ENCODE data around the gene TBX15.
"Not testable (repeated sequence)": the region's sequence is repeated elsewhere in the genome, so short reads cannot be mapped to it uniquely, and the experiment has no call there.

TBX15 gene

DNA sequence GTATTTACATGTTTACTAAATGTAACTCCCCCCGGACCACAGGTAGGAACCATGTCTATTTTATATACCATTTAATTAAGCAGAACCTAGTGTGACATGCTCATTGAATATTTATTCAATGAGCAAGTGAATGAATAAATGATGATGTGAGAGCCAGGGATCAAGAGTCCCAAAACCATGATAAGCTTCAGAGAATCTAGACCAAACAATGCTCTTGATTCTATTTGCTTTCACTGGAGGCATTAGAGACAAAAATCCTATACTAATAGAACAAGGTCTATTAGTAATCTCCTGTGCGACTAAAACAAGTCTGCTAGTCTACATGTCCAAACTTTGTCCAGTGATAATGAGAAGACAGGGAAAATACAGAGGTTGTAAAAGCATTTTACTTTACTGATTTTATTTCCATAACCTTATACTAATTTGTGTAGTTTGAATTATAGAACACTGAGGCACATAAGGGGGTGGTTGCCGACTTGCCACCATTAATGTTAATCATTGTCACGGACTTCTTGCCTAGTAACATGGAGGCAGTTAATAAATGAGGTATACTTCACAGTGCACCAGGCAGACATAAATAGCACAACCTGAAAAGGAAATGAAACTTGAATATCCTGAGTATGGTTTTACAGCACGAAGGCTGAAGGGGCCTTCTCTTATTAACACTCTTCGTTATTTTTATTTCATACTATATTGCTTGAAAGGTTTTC is 69.8 kb downstream of the TBX15 start:
- H3K9me3 ChIP-seq, result no peaks in the 10 kb centered on the region
- H3K36me3 ChIP-seq, result no peaks in the 10 kb centered on the region
- TF ChIP-seq, protein P1, sequence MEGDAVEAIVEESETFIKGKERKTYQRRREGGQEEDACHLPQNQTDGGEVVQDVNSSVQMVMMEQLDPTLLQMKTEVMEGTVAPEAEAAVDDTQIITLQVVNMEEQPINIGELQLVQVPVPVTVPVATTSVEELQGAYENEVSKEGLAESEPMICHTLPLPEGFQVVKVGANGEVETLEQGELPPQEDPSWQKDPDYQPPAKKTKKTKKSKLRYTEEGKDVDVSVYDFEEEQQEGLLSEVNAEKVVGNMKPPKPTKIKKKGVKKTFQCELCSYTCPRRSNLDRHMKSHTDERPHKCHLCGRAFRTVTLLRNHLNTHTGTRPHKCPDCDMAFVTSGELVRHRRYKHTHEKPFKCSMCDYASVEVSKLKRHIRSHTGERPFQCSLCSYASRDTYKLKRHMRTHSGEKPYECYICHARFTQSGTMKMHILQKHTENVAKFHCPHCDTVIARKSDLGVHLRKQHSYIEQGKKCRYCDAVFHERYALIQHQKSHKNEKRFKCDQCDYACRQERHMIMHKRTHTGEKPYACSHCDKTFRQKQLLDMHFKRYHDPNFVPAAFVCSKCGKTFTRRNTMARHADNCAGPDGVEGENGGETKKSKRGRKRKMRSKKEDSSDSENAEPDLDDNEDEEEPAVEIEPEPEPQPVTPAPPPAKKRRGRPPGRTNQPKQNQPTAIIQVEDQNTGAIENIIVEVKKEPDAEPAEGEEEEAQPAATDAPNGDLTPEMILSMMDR (IDR thresholded peaks at IDR 0.05), result no peak
- no peak overlapping the region for H3K27ac ChIP-seq
- H3K4me1 ChIP-seq (ENCODE audit: control insufficient read depth in 1 of 2, insufficient read depth in 1 of 2, low read depth in 1 of 2, low read length in 1 of 2), result no peaks in the 10 kb centered on the region
- H3K4me3 ChIP-seq (ENCODE audit: low read depth in 1 of 2, low read length in 1 of 2), result no peak overlapping the region
- no peaks in the 10 kb centered on the region for H3K27me3 ChIP-seq

- not testable (repeated sequence) for H3K27me3 ChIP-seq; H3K36me3 ChIP-seq; H3K9me3 ChIP-seq; H3K4me3 ChIP-seq (ENCODE audit: low read depth in 1 of 2, low read length in 1 of 2); H3K4me1 ChIP-seq (ENCODE audit: control insufficient read depth in 1 of 2, insufficient read depth in 1 of 2, low read depth in 1 of 2, low read length in 1 of 2); H3K27ac ChIP-seq
Measured at GRCh38 chr1:118916346-118916745, 71.8 kb downstream of the TBX15 start.

GRCh38 chr1:118914379-118915161 is 73.6 kb downstream of the TBX15 start:
- Histone ChIP-seq H3K27ac (no peak overlapping the region), H3K36me3 (no peaks in the 10 kb centered on the region), H3K4me1 (ENCODE audit: control insufficient read depth in 1 of 2, insufficient read depth in 1 of 2, low read depth in 1 of 2, low read length in 1 of 2) (no peaks in the 10 kb centered on the region), H3K9me3 (no peaks in the 10 kb centered on the region), H3K4me3 (ENCODE audit: low read depth in 1 of 2, low read length in 1 of 2) (no peak overlapping the region), H3K27me3 (no peaks in the 10 kb centered on the region)
- TF ChIP-seq, protein P1 (IDR thresholded peaks at IDR 0.05), result no peak

GRCh38 chr1:118913818-118914217 is 74.3 kb downstream of the TBX15 start:
- Histone ChIP-seq H3K4me1 (ENCODE audit: control insufficient read depth in 1 of 2, insufficient read depth in 1 of 2, low read depth in 1 of 2, low read length in 1 of 2) (no peaks in the 10 kb centered on the region), H3K36me3 (no peaks in the 10 kb centered on the region), H3K27me3 (no peaks in the 10 kb centered on the region), H3K27ac (no peak overlapping the region), H3K9me3 (no peaks in the 10 kb centered on the region), H3K4me3 (ENCODE audit: low read depth in 1 of 2, low read length in 1 of 2) (no peak overlapping the region)
- TF ChIP-seq, protein P1 (IDR thresholded peaks at IDR 0.05), result no peak

DNA sequence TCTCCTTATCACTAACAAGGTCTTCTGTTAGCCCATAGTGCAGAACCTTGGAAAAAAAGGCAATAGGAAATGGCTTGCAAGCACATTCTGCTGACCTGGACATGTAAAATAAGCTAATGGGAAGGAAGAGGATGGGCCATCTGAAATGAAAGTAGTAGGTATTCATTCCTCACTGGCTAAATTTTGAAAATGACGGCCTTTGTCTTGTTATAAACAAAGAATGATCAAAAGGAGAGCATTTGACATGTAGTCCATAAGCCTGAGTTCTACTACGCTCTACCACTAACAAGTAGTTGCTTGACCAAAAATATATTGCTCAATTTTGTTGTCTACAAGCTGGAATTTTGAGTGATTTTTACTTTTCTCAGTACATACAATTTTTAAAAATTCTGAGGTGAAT is 75.6 kb downstream of the TBX15 start:
- H3K9me3 ChIP-seq, result no peaks in the 10 kb centered on the region
- no peak overlapping the region for H3K4me3 ChIP-seq (ENCODE audit: low read depth in 1 of 2, low read length in 1 of 2)
- no peaks in the 10 kb centered on the region for H3K36me3 ChIP-seq
- H3K27me3 ChIP-seq, result no peaks in the 10 kb centered on the region
- TF ChIP-seq, protein P1 (IDR thresholded peaks at IDR 0.05), result no peak
- H3K4me1 ChIP-seq (ENCODE audit: control insufficient read depth in 1 of 2, insufficient read depth in 1 of 2, low read depth in 1 of 2, low read length in 1 of 2), result no peaks in the 10 kb centered on the region
- no peak overlapping the region for H3K27ac ChIP-seq

DNA sequence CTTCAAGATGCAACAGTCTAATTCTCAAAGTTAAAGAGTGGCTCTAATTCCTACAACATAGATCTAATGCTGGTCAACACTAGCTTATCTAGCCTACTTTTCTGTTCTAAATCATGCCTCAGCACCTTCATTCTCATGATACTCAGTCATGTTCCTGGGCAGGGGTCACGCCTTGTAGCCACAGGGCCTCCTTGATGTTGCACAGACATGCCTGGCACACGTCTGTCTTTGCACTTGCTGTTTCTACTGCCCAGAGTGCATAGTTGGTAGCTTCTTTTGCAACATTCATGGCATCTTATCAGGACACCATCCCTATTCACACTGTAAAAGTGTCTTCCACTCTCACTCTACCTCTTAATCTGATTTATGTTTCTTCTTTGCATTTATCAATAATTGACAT is 76.6 kb downstream of the TBX15 start:
- TF ChIP-seq, protein P1 (IDR thresholded peaks at IDR 0.05), result no peak
- no peaks in the 10 kb centered on the region for H3K9me3 ChIP-seq
- no peak overlapping the region for H3K27ac ChIP-seq
- no peaks in the 10 kb centered on the region for H3K36me3 ChIP-seq
- H3K27me3 ChIP-seq, result no peaks in the 10 kb centered on the region
- no peaks in the 10 kb centered on the region for H3K4me1 ChIP-seq (ENCODE audit: control insufficient read depth in 1 of 2, insufficient read depth in 1 of 2, low read depth in 1 of 2, low read length in 1 of 2)
- no peak overlapping the region for H3K4me3 ChIP-seq (ENCODE audit: low read depth in 1 of 2, low read length in 1 of 2)
